HEK293T (cell line): Measurements from ENCODE around the gene APCDD1.

ENCODE experiments used
- BHLHE40 ChIP-seq: fragments of 450-650 bp; IDR thresholded peaks from 2 replicates; pipeline ENCODE4 v1.6.1; 2016; ENCODE audit warnings: mild to moderate bottlenecking, moderate library complexity, borderline replicate concordance
- ELF4 ChIP-seq: fragments of 450-650 bp; IDR thresholded peaks from 2 replicates; pipeline ENCODE4 v1.6.1; 2017; ENCODE audit warnings: antibody characterized with exemption
- FOXK2 ChIP-seq: fragments of 450-650 bp; IDR thresholded peaks from 2 replicates; pipeline ENCODE4 v1.6.1; 2016; ENCODE audit warnings: mild to moderate bottlenecking
- FOXM1 ChIP-seq: fragments of 450-650 bp; IDR thresholded peaks from 2 replicates; pipeline ENCODE4 v1.6.1; 2017; ENCODE audit warnings: mild to moderate bottlenecking, borderline replicate concordance
- HDGF ChIP-seq: fragments of 450-650 bp; IDR thresholded peaks from 2 replicates; pipeline ENCODE4 v1.6.1; 2017; ENCODE audit warnings: antibody characterized with exemption, borderline replicate concordance
- L3MBTL2 ChIP-seq: fragments of 450-650 bp; conservative IDR thresholded peaks from 2 replicates; pipeline ENCODE4 v1.6.1; 2016; ENCODE audit warnings: mild to moderate bottlenecking
- LEF1 ChIP-seq: fragments of 450-650 bp; IDR thresholded peaks from 2 replicates; pipeline ENCODE4 v1.6.1; 2017; ENCODE audit warnings: mild to moderate bottlenecking, borderline replicate concordance
- SP1 ChIP-seq: fragments of 450-650 bp; IDR thresholded peaks from 2 replicates; pipeline ENCODE4 v1.6.1; 2017
- TARDBP ChIP-seq: fragments of 450-650 bp; IDR thresholded peaks from 2 replicates; pipeline ENCODE4 v1.6.1; 2016
- ZNF384 ChIP-seq: fragments of 450-650 bp; IDR thresholded peaks from 2 replicates; pipeline ENCODE4 v1.6.1; 2016
- TF ChIP-seq, protein P1 (sequence below): fragments of 450-650 bp; IDR thresholded peaks from 2 replicates; pipeline ENCODE4 v1.6.1; 2016

- TF ChIP-seq SP1 (no peak), ELF4 (no peak), FOXM1 (no peak), LEF1 (no peak), HDGF (no peak), ZNF384 (no peak), TARDBP (no peak), FOXK2 (no peak), BHLHE40 (no peak), L3MBTL2 (no peak)
- TF ChIP-seq, protein P1, sequence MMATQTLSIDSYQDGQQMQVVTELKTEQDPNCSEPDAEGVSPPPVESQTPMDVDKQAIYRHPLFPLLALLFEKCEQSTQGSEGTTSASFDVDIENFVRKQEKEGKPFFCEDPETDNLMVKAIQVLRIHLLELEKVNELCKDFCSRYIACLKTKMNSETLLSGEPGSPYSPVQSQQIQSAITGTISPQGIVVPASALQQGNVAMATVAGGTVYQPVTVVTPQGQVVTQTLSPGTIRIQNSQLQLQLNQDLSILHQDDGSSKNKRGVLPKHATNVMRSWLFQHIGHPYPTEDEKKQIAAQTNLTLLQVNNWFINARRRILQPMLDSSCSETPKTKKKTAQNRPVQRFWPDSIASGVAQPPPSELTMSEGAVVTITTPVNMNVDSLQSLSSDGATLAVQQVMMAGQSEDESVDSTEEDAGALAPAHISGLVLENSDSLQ, result no peak
Measured at GRCh38 chr18:10475654-10476291, 21.3 kb downstream of the APCDD1 start.
